ENCODE data around the gene CERS2.
A peak's percentile ranks its signal among the peaks of the same experiment; 100 is the strongest.

CERS2 gene

DNA sequence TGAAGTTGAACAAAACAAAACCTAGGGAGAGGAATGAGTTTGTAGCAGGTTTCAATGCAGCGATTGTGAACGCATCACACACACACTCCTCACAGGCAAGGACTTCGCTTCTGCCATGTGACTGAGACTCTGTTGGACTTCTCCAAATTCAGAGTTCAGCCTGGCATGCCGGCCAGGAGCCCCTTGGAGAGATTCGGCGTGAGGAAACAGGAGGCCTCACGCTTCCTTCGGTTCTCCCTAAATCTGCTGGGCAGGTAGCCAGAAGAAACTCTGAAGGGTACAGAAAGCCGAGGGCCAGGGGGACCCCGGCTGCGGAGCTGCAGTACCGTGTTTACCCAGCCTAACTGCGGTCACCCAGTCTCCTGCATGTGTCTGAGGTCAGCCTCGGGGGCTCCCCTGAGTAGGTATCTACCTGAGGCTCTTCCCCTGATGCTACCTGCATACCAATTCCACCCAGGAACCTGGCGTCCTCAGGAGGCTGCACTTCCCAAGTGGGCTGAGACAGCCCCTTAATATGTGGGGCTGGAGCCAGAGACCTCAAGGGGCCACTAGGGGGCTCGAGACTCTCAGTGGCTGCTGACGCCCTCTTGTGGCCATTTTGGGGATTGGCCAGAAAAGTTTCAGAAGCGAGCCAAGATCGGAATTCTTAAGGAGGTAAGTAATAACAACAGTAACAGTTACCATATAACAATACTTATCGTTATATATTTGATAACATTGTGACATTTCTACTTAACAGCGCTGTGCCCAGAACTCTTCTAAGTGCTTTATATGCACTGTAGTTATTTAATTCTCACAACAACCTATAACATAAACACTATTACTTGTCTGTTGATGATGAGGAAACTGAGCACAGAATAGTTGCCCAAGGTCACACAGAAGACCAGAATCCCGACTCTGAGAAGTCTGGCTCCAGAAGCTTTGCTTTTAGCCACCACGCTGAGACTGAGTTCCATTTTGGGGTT lies 4.7 kb upstream of the CERS2 start:
- H3K79me2 ChIP-seq (ENCODE audit: insufficient read depth, low read depth) = no peaks in the 10 kb centered on the region
- no peaks in the 10 kb centered on the region for H4K20me1 ChIP-seq (ENCODE audit: insufficient read depth)
- H3K4me3 ChIP-seq (IDR thresholded peaks at IDR 0.05; ENCODE audit: insufficient read depth, low read depth, low read length) = peak overlapping the region; percentile 62
- H3K4me1 ChIP-seq (ENCODE audit: low read depth, poor library complexity, severe bottlenecking) = peaks cover 54% of the 10 kb centered on the region
- H3K36me3 ChIP-seq (ENCODE audit: insufficient read depth) = no peaks in the 10 kb centered on the region
- peak overlapping the region; percentile 46 for H3K4me2 ChIP-seq
- peak overlapping the region; percentile 60 for H2AFZ ChIP-seq (ENCODE audit: low read depth)
- no peak overlapping the region for H3K9ac ChIP-seq
- H3K27me3 ChIP-seq (ENCODE audit: insufficient read depth, low read depth) = no peaks in the 10 kb centered on the region
- TF ChIP-seq, protein P1, sequence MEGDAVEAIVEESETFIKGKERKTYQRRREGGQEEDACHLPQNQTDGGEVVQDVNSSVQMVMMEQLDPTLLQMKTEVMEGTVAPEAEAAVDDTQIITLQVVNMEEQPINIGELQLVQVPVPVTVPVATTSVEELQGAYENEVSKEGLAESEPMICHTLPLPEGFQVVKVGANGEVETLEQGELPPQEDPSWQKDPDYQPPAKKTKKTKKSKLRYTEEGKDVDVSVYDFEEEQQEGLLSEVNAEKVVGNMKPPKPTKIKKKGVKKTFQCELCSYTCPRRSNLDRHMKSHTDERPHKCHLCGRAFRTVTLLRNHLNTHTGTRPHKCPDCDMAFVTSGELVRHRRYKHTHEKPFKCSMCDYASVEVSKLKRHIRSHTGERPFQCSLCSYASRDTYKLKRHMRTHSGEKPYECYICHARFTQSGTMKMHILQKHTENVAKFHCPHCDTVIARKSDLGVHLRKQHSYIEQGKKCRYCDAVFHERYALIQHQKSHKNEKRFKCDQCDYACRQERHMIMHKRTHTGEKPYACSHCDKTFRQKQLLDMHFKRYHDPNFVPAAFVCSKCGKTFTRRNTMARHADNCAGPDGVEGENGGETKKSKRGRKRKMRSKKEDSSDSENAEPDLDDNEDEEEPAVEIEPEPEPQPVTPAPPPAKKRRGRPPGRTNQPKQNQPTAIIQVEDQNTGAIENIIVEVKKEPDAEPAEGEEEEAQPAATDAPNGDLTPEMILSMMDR (conservative IDR thresholded peaks at IDR 0.05; ENCODE audit: low read depth, low read length) = peak; percentile 100
- no peak overlapping the region for H3K27ac ChIP-seq

DNA sequence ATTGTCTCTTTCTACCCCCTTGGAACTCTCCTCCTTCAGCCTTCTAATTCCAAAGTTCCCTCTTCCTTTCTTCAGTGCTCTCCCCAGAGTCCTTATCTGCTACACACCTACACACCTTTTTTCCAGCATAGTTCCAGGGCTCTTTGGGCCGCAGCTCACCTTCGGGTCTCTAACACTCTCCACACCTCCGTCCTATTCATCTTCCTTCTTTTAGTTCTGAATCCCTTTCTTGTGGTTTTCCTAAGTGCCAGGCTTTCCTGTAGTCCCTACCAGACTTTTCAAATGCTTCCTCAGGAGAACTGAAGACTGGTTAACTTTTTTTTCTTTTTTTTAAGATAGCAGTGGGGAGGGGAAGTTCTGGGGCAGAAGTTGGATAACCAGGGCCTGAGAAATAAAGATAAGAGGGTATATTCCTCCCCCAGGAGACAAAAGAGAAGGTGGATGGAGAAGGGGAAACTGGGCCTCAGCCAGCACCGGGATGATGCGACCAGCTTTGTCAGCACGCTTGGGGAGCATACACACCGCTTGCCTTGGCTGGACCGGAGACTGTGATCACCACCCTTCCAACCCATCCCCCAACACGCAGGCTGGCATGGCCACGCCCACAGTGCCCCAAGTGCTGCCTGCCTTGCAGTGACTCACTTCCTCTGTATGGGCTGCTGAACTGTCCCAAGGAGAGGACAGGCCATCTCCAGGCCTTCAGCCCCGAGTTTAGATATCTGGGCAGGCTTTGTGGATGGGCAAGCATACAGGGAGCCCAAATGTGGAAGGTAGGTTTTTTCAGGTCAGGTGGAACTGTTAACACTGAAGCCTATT lies 2.5 kb upstream of the CERS2 start:
- TF ChIP-seq, protein P1 (conservative IDR thresholded peaks at IDR 0.05; ENCODE audit: low read depth, low read length) = no peak
- H3K4me3 ChIP-seq (IDR thresholded peaks at IDR 0.05; ENCODE audit: insufficient read depth, low read depth, low read length) = no peak overlapping the region
- H3K27ac ChIP-seq = 0 out of 2 replicates have a peak overlapping the region, but pooled peaks have one; percentile 1

DNA sequence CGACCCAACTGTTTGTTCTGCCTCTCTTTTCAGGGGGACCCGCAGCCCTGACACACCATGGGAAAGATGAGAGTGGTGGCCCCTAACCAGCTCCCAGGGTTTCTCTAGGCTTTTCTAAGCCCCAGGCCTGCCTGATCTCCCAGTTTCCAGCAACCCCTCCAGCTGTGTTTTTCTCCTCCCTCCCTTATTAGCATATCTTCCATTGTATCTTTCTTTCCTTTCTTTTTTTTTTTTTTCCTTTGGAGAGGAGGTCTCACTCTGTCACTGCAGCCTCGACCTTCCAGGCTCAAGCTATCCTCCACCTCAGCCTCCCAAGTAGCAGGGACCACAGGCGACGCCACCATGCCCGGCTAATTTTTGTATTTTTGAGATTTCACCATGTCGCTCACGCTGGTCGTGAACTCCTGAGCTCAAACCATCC lies 1.8 kb upstream of the CERS2 start:
- Histone ChIP-seq H3K27me3 (ENCODE audit: insufficient read depth, low read depth) (no peaks in the 10 kb centered on the region), H3K27ac (no peak overlapping the region), H3K36me3 (ENCODE audit: insufficient read depth) (no peaks in the 10 kb centered on the region), H3K79me2 (ENCODE audit: insufficient read depth, low read depth) (peaks cover 27% of the 10 kb centered on the region), H4K20me1 (ENCODE audit: insufficient read depth) (peaks cover 11% of the 10 kb centered on the region; the same call in 1 of the 2 replicates), H3K4me1 (ENCODE audit: low read depth, poor library complexity, severe bottlenecking) (peaks cover 65% of the 10 kb centered on the region), H3K9ac (no peak overlapping the region), H2AFZ (ENCODE audit: low read depth) (no peak overlapping the region), H3K4me3 (IDR thresholded peaks at IDR 0.05; ENCODE audit: insufficient read depth, low read depth, low read length) (no peak overlapping the region), H3K4me2 (no peak overlapping the region)
- TF ChIP-seq, protein P1 (conservative IDR thresholded peaks at IDR 0.05; ENCODE audit: low read depth, low read length) = no peak

More for the DNA sequence above, 2.5 kb upstream of the CERS2 start:
- Histone ChIP-seq H3K27me3 (ENCODE audit: insufficient read depth, low read depth) (no peaks in the 10 kb centered on the region), H3K36me3 (ENCODE audit: insufficient read depth) (no peaks in the 10 kb centered on the region), H3K4me2 (peak overlapping the region; percentile 26), H3K79me2 (ENCODE audit: insufficient read depth, low read depth) (peaks cover 20% of the 10 kb centered on the region), H2AFZ (ENCODE audit: low read depth) (peak overlapping the region; percentile 42), H3K9ac (no peak overlapping the region; the same call in 1 of the 2 replicates), H4K20me1 (ENCODE audit: insufficient read depth) (peaks cover 5% of the 10 kb centered on the region; the same call in 1 of the 2 replicates), H3K4me1 (ENCODE audit: low read depth, poor library complexity, severe bottlenecking) (peaks cover 65% of the 10 kb centered on the region)

DNA sequence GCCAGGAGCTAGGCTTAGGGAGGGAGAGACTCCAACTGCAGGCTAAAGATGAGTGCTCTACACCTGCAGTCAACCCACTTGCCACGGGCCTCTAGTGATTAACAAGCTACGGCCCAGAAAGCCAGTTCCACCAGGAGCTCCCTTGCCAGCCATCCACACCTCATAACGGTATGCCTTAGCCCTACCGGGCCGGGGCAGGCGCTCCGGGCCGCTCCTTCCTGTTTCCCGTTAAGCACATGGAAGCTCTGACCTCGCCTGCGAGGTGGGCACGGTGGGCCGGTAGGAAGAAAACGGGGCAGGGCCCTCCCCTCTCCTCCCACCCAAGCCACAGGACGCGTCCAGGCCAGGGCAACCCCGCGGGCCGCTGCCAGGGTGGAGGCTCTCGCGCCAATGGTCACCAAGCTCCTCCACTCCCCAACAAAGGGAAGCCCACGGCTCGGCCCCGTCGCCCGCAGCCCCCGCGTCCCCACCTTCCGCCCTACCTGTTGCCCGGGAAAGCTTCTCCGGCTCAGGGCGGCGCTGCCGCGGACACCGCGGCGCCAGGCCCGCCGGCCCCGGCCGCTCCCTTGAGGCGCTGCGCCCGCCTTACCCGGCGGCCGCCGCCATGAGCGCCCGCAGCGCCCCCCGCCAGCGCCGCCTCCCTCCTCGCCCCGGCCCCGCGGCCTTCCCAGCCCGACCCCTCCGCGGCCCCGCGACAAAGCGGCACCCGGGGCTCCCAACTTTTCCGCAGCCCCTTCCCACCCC lies 627 bp downstream of the CERS2 start:
- no peaks in the 10 kb centered on the region for H3K27me3 ChIP-seq (ENCODE audit: insufficient read depth, low read depth)
- peak overlapping the region; percentile 97 for H3K4me2 ChIP-seq
- no peaks in the 10 kb centered on the region; the same call in 1 of the 2 replicates for H3K36me3 ChIP-seq (ENCODE audit: insufficient read depth)
- H3K9ac ChIP-seq = peak overlapping the region; percentile 93
- peaks cover 55% of the 10 kb centered on the region for H3K4me1 ChIP-seq (ENCODE audit: low read depth, poor library complexity, severe bottlenecking)
- peaks cover 51% of the 10 kb centered on the region for H3K79me2 ChIP-seq (ENCODE audit: insufficient read depth, low read depth)
- peaks cover 18% of the 10 kb centered on the region for H4K20me1 ChIP-seq (ENCODE audit: insufficient read depth)
- TF ChIP-seq, protein P1 (conservative IDR thresholded peaks at IDR 0.05; ENCODE audit: low read depth, low read length) = no peak
- peak overlapping the region; percentile 83 for H3K4me3 ChIP-seq (IDR thresholded peaks at IDR 0.05; ENCODE audit: insufficient read depth, low read depth, low read length)
- peak overlapping the region; percentile 73 for H2AFZ ChIP-seq (ENCODE audit: low read depth)
- peak overlapping the region; percentile 66 for H3K27ac ChIP-seq

All from KMS-11 (cell line).